Gastrocnemius medialis (tissue), 4 donors: ENCODE results near the gene ATRAID. TPM values are rescaled to one million over a fixed set of nuclear protein-coding genes. Genes with fewer than 3 reads are reported as not detected.

Source experiments
- ATAC-seq, 2 donors: fragments of 150-250 bp; one replicate each; pipeline ENCODE4 v1.9.1; 2016
- DNase-seq, 2 donors: peaks; one replicate each; pipeline ENCODE4 v3.0.0-alpha.2; 2019
- H3K27ac ChIP-seq, 4 donors: fragments of 200-600 bp; sonication (generic); 1 replicate in 1 of 4; 2 replicates in 3 of 4; pipeline ENCODE4 v1.5.1; 2016 to 2018; ENCODE audit warnings: mild to moderate bottlenecking in 2 of 4, moderate library complexity in 1 of 4
- H3K27me3 ChIP-seq, 3 donors: fragments of 200-600 bp; sonication (generic) in 2 of 3; 1 replicate in 1 of 3; 2 replicates in 2 of 3; pipeline versions ENCODE4 v1.5.1 to v1.6.0; 2016 to 2019; ENCODE audit warnings: mild to moderate bottlenecking in 1 of 3, moderate library complexity in 1 of 3
- H3K36me3 ChIP-seq, 2 donors: fragments of 200-600 bp; sonication (generic) in 1 of 2; one replicate each; pipeline ENCODE4 v1.5.1; 2017 to 2018
- H3K4me1 ChIP-seq, 2 donors: fragments of 200-600 bp; sonication (generic) in 1 of 2; one replicate each; pipeline ENCODE4 v1.5.1; 2016 to 2017; ENCODE audit warnings: mild to moderate bottlenecking in 2 of 2
- H3K4me3 ChIP-seq, 4 donors: fragments of 200-600 bp; sonication (generic) in 3 of 4; 1 replicate in 1 of 4; 2 replicates in 3 of 4; pipeline ENCODE4 v1.5.1; 2016 to 2019; ENCODE audit warnings: mild to moderate bottlenecking in 2 of 4
- H3K9me3 ChIP-seq, 3 donors: fragments of 200-600 bp; sonication (generic) in 2 of 3; 1 replicate in 1 of 3; 2 replicates in 2 of 3; pipeline ENCODE4 v1.5.1; 2016 to 2019
- CTCF ChIP-seq, 5 experiments: fragments of 450-650 bp in 3 of 5; fragments of 200-600 bp in 2 of 5; sonication (generic) in 2 of 5; IDR thresholded peaks in 4 of 5; conservative IDR thresholded peaks in 1 of 5; 1 replicate in 4 of 5; 2 replicates in 1 of 5; pipeline ENCODE4 v1.5.1; 2016 to 2019; ENCODE audit warnings: antibody characterized with exemption in 5 of 5, mild to moderate bottlenecking in 3 of 5, moderate library complexity in 3 of 5
- POLR2A ChIP-seq, 2 donors: fragments of 450-650 bp; IDR thresholded peaks; one replicate each; pipeline ENCODE4 v1.6.1; 2017; ENCODE audit warnings: antibody characterized with exemption in 2 of 2, mild to moderate bottlenecking in 2 of 2, moderate library complexity in 2 of 2
- in situ Hi-C, 4 donors: fragments of 200-750 bp; cut with MboI; loops; one replicate each; pipeline versions ENCODE4 v1.15.0 to v1.8.0; 2017; ENCODE audit warnings: low sequenced_read_pairs in 4 of 4
- intact Hi-C: fragments of 100-400 bp; cut with DNase I; formaldehyde crosslinking; loops from one replicate; pipeline ENCODE4 v1.15.1; 2023; ENCODE audit warnings: low total_unique reads
- total RNA-seq, 4 donors: library from RNA; depleted of rRNA; stranded (reverse); fragments of >200 nt; gene quantifications; one replicate each; pipeline versions ENCODE4 v1.1.0 to v1.2.3, GENCODE V29; 2016

Gene ATRAID
- total RNA-seq, 4 donors from 2014 or later: 131 to 203 (median 171) TPM

DNA sequence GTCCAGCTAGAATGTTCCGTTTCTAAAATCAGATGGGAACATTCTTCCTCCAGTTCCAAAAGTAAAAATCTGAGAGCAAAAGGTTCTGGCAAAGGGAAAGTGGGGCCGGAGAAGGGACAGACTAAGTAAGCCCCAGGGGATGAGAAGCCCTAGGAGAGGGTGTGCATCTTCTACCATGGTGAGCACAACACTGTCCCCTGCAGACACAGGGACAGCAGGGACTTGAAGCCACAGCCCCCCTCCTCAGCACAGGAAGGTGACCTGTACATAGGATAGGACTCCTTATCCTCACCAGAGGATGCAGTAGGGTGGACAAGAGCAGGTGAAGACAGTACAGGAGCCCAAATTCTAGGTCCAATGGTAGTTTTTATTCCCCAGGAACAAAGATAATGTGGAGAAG is 12.6 kb upstream of the ATRAID start:
- H3K4me1 ChIP-seq: no peaks in the 10 kb centered on the region
- ATAC-seq (no peak), DNase-seq (no peak)
- no peaks in the 10 kb centered on the region for H3K9me3 ChIP-seq
- in situ Hi-C loops (loop anchor here in 2 of 4 donors (10.0 to 25.0 kb wide), 2 partner anchors 94 to 237 kb away; partner anchors contain the start of gene MAPRE3 (in 1 of the 2)), intact Hi-C loops (no loop called here)
- H3K27ac ChIP-seq: no peak overlapping the region
- peaks cover 0 to 40% of the 10 kb centered on the region in 2 donors for H3K36me3 ChIP-seq
- H3K4me3 ChIP-seq: no peak overlapping the region
- no peaks in the 10 kb centered on the region for H3K27me3 ChIP-seq
- TF ChIP-seq POLR2A (IDR thresholded peaks at IDR 0.05) (no peak), CTCF (IDR thresholded peaks at IDR 0.05 in 4 of 5, conservative IDR thresholded peaks at IDR 0.05 in 1 of 5) (no peak)

DNA sequence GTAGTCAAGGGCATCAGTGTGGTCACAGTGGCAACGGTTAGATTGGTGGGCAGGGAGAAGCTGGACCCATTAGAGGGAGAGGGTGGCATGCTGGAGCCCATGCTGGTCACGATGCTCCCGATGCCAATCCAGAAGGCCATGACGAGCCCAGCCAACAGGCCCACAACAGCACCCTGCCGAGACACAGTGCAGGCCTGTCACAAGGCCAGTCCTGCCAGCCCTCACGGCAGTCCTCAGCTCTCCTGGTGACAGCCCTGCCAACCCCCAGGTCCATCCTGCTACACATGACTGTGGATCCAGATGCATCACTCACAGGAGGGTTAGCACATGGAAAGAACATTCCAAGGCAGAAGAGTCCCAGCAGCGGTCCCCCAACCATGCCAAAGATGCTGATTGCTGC is 10.2 kb upstream of the ATRAID start:
- Histone ChIP-seq H3K27me3 (no peaks in the 10 kb centered on the region), H3K4me1 (no peaks in the 10 kb centered on the region), H3K27ac (no peak overlapping the region), H3K9me3 (no peaks in the 10 kb centered on the region), H3K36me3 (peaks cover 0 to 64% of the 10 kb centered on the region in 2 donors), H3K4me3 (no peak overlapping the region)
- DNase-seq: no peak
- TF ChIP-seq CTCF (IDR thresholded peaks at IDR 0.05 in 4 of 5, conservative IDR thresholded peaks at IDR 0.05 in 1 of 5): no peak
- no peak for TF ChIP-seq POLR2A (IDR thresholded peaks at IDR 0.05)
- no peak for ATAC-seq
- in situ Hi-C loops: loop anchor here in 1 of 4 donors (25.0 kb wide), 1 partner anchor 239 kb away; the partner anchor contains the start of gene MAPRE3
- intact Hi-C loops: no loop called here

- in situ Hi-C loops: loop anchor here in 1 of 4 donors (25.0 kb wide), 1 partner anchor 241 kb away; the partner anchor contains the start of gene MAPRE3
- Histone ChIP-seq H3K27ac (no peak overlapping the region), H3K4me3 (no peak overlapping the region), H3K4me1 (no peaks in the 10 kb centered on the region), H3K27me3 (no peaks in the 10 kb centered on the region), H3K9me3 (no peaks in the 10 kb centered on the region), H3K36me3 (peaks cover 0 to 74% of the 10 kb centered on the region in 2 donors)
- no peak for TF ChIP-seq CTCF (IDR thresholded peaks at IDR 0.05 in 4 of 5, conservative IDR thresholded peaks at IDR 0.05 in 1 of 5)
- no peak for TF ChIP-seq POLR2A (IDR thresholded peaks at IDR 0.05)
- no peak for ATAC-seq
- DNase-seq: no peak
- intact Hi-C loops: no loop called here
These were observed 9.0 kb upstream of the ATRAID start for GRCh38 chr2:27202854-27203253.

DNA sequence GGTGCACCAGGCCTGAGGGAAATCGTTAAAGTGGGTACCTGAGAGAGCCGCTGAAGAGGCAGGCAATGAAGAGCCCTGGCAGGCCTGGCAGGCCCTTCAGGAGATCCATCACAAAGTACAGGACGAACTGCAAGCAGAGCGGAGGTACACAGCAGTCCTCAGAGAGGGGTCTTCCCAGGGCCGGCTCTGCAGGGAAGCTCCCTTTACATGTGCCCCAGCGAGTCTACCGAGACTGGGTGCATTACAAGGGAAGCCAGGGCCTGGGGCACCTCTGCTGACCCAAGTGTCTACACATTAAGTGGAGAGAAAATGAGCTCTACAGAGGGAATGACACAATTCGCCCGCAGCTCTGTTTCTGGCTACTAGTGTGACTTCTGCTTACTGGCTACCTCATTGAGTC is 8.1 kb upstream of the ATRAID start:
- no peak overlapping the region for H3K27ac ChIP-seq
- ATAC-seq (no peak), DNase-seq (no peak)
- intact Hi-C loops: no loop called here
- H3K4me3 ChIP-seq: no peak overlapping the region
- no peaks in the 10 kb centered on the region for H3K27me3 ChIP-seq
- H3K9me3 ChIP-seq: no peaks in the 10 kb centered on the region
- in situ Hi-C loops: loop anchor here in 1 of 4 donors (25.0 kb wide), 1 partner anchor 241 kb away; the partner anchor contains the start of gene MAPRE3
- no peaks in the 10 kb centered on the region for H3K4me1 ChIP-seq
- no peak for TF ChIP-seq CTCF (IDR thresholded peaks at IDR 0.05 in 4 of 5, conservative IDR thresholded peaks at IDR 0.05 in 1 of 5)
- peaks cover 0 to 83% of the 10 kb centered on the region in 2 donors for H3K36me3 ChIP-seq

- ATAC-seq (no peak), DNase-seq (no peak)
- no peak for TF ChIP-seq POLR2A (IDR thresholded peaks at IDR 0.05)
- TF ChIP-seq CTCF (IDR thresholded peaks at IDR 0.05 in 4 of 5, conservative IDR thresholded peaks at IDR 0.05 in 1 of 5): no peak
- Histone ChIP-seq H3K4me1 (no peaks in the 10 kb centered on the region), H3K27ac (no peak overlapping the region), H3K4me3 (no peak overlapping the region), H3K36me3 (peaks cover 0 to 90% of the 10 kb centered on the region in 2 donors), H3K27me3 (no peaks in the 10 kb centered on the region), H3K9me3 (no peaks in the 10 kb centered on the region)
- in situ Hi-C loops: loop anchor here in 1 of 4 donors (25.0 kb wide), 1 partner anchor 242 kb away; the partner anchor contains the start of gene MAPRE3
- intact Hi-C loops: no loop called here
These were observed 7.3 kb upstream of the ATRAID start for GRCh38 chr2:27204566-27204965.
